ENCODE measurements around the gene CNTFR. TPM values are rescaled to one million over a fixed set of nuclear protein-coding genes. Genes with fewer than 3 reads are reported as not detected.
A peak's percentile ranks its signal among the peaks of the same experiment; 100 is the strongest.

The CNTFR gene
- total and polyA plus RNA-seq, 5 donors from 2014 or later = not detected

GRCh38 chr9:34576597-34577399 is 12.7 kb downstream of the CNTFR start:
- Mint-ChIP-seq H3K4me1 (peaks cover 0 to 16% (median 3%) of the 10 kb centered on the region in 4 donors), H3K9me3 (peaks cover 0 to 3% (median 0%) of the 10 kb centered on the region in 7 donors), H3K36me3 (peaks cover 5% of the 10 kb centered on the region), H3K27me3 (peaks cover 73% of the 10 kb centered on the region), H3K4me3 (peak overlapping the region in 2 of 4 donors; percentile 36 to 65), H3K27ac (no peak overlapping the region)
- Histone ChIP-seq H3K4me3 (ENCODE audit: low read depth, low read length) (no peak overlapping the region), H3K27me3 (ENCODE audit: control insufficient read depth, insufficient read depth, low read length) (peaks cover 21% of the 10 kb centered on the region), H3K4me1 (ENCODE audit: control insufficient read depth, insufficient read depth, low read length, poor library complexity, severe bottlenecking) (peaks cover 11% of the 10 kb centered on the region), H3K36me3 (ENCODE audit: control insufficient read depth, insufficient read depth, low read length) (no peaks in the 10 kb centered on the region), H3K27ac (ENCODE audit: insufficient read depth, low read length, poor library complexity, severe bottlenecking) (no peak overlapping the region), H3K9me3 (ENCODE audit: control insufficient read depth in 2 of 2, low read length in 2 of 2) (no peaks in the 10 kb centered on the region)
- DNase-seq (no peak), ATAC-seq (ENCODE audit: low read depth in 2 of 2) (no peak)

- peaks cover 0 to 3% (median 0%) of the 10 kb centered on the region in 7 donors for H3K9me3 Mint-ChIP-seq
- peaks cover 0 to 16% (median 3%) of the 10 kb centered on the region in 4 donors for H3K4me1 Mint-ChIP-seq
- Histone ChIP-seq H3K9me3 (ENCODE audit: control insufficient read depth in 2 of 2, low read length in 2 of 2) (no peaks in the 10 kb centered on the region), H3K27ac (ENCODE audit: insufficient read depth, low read length, poor library complexity, severe bottlenecking) (no peak overlapping the region), H3K4me3 (ENCODE audit: low read depth, low read length) (no peak overlapping the region), H3K27me3 (ENCODE audit: control insufficient read depth, insufficient read depth, low read length) (peaks cover 21% of the 10 kb centered on the region), H3K36me3 (ENCODE audit: control insufficient read depth, insufficient read depth, low read length) (no peaks in the 10 kb centered on the region), H3K4me1 (ENCODE audit: control insufficient read depth, insufficient read depth, low read length, poor library complexity, severe bottlenecking) (peaks cover 11% of the 10 kb centered on the region)
- peaks cover under 1% of the 10 kb centered on the region for H3K36me3 Mint-ChIP-seq
- H3K27me3 Mint-ChIP-seq = peaks cover 68% of the 10 kb centered on the region
- no peak for DNase-seq
- H3K4me3 Mint-ChIP-seq = no peak overlapping the region
- ATAC-seq (ENCODE audit: low read depth in 2 of 2) = no peak
- no peak overlapping the region for H3K27ac Mint-ChIP-seq
Measured at GRCh38 chr9:34575862-34576596, 13.5 kb downstream of the CNTFR start.

- DNase-seq (no peak), ATAC-seq (ENCODE audit: low read depth in 2 of 2) (no peak)
- Mint-ChIP-seq H3K9me3 (peaks cover 0 to 3% (median 0%) of the 10 kb centered on the region in 7 donors), H3K36me3 (no peaks in the 10 kb centered on the region), H3K27ac (no peak overlapping the region), H3K4me1 (peaks cover 0 to 16% (median 3%) of the 10 kb centered on the region in 4 donors), H3K27me3 (peaks cover 62% of the 10 kb centered on the region), H3K4me3 (no peak overlapping the region)
- no peak overlapping the region for H3K4me3 ChIP-seq (ENCODE audit: low read depth, low read length)
- H3K36me3 ChIP-seq (ENCODE audit: control insufficient read depth, insufficient read depth, low read length) = no peaks in the 10 kb centered on the region
- no peak overlapping the region for H3K27ac ChIP-seq (ENCODE audit: insufficient read depth, low read length, poor library complexity, severe bottlenecking)
- H3K4me1 ChIP-seq (ENCODE audit: control insufficient read depth, insufficient read depth, low read length, poor library complexity, severe bottlenecking) = peaks cover 11% of the 10 kb centered on the region
- peaks cover 18% of the 10 kb centered on the region for H3K27me3 ChIP-seq (ENCODE audit: control insufficient read depth, insufficient read depth, low read length)
- H3K9me3 ChIP-seq (ENCODE audit: control insufficient read depth in 2 of 2, low read length in 2 of 2) = no peaks in the 10 kb centered on the region
Measured at GRCh38 chr9:34575241-34575640, 14.3 kb downstream of the CNTFR start.

- H3K4me3 Mint-ChIP-seq = no peak overlapping the region
- Histone ChIP-seq H3K4me1 (ENCODE audit: control insufficient read depth, insufficient read depth, low read length, poor library complexity, severe bottlenecking) (peaks cover 11% of the 10 kb centered on the region), H3K36me3 (ENCODE audit: control insufficient read depth, insufficient read depth, low read length) (no peaks in the 10 kb centered on the region), H3K27ac (ENCODE audit: insufficient read depth, low read length, poor library complexity, severe bottlenecking) (no peak overlapping the region), H3K27me3 (ENCODE audit: control insufficient read depth, insufficient read depth, low read length) (peaks cover 13% of the 10 kb centered on the region), H3K9me3 (ENCODE audit: control insufficient read depth in 2 of 2, low read length in 2 of 2) (no peaks in the 10 kb centered on the region), H3K4me3 (ENCODE audit: low read depth, low read length) (no peak overlapping the region)
- no peak overlapping the region for H3K27ac Mint-ChIP-seq
- no peaks in the 10 kb centered on the region for H3K36me3 Mint-ChIP-seq
- H3K27me3 Mint-ChIP-seq = peaks cover 55% of the 10 kb centered on the region
- no peak for ATAC-seq (ENCODE audit: low read depth in 2 of 2)
- peaks cover 0 to 16% (median 3%) of the 10 kb centered on the region in 4 donors for H3K4me1 Mint-ChIP-seq
- H3K9me3 Mint-ChIP-seq = peaks cover 0 to 3% (median 0%) of the 10 kb centered on the region in 7 donors
- no peak for DNase-seq
Measured at GRCh38 chr9:34574571-34574970, 15.0 kb downstream of the CNTFR start.

GRCh38 chr9:34573599-34574325 is 15.8 kb downstream of the CNTFR start:
- Mint-ChIP-seq H3K36me3 (no peaks in the 10 kb centered on the region), H3K27me3 (peaks cover 47% of the 10 kb centered on the region), H3K4me3 (no peak overlapping the region), H3K27ac (peak overlapping the region in 1 of 3 donors; percentile 33), H3K9me3 (peaks cover 0 to 1% (median 0%) of the 10 kb centered on the region in 7 donors), H3K4me1 (peaks cover 0 to 10% (median 1%) of the 10 kb centered on the region in 4 donors)
- Histone ChIP-seq H3K9me3 (ENCODE audit: control insufficient read depth in 2 of 2, low read length in 2 of 2) (no peaks in the 10 kb centered on the region), H3K4me1 (ENCODE audit: control insufficient read depth, insufficient read depth, low read length, poor library complexity, severe bottlenecking) (peaks cover 11% of the 10 kb centered on the region), H3K4me3 (ENCODE audit: low read depth, low read length) (no peak overlapping the region), H3K27ac (ENCODE audit: insufficient read depth, low read length, poor library complexity, severe bottlenecking) (no peak overlapping the region), H3K36me3 (ENCODE audit: control insufficient read depth, insufficient read depth, low read length) (no peaks in the 10 kb centered on the region), H3K27me3 (ENCODE audit: control insufficient read depth, insufficient read depth, low read length) (peaks cover 10% of the 10 kb centered on the region)
- no peak for ATAC-seq (ENCODE audit: low read depth in 2 of 2)
- no peak for DNase-seq

GRCh38 chr9:34572628-34573027 is 16.9 kb downstream of the CNTFR start:
- Mint-ChIP-seq H3K4me1 (peaks cover 0 to 6% (median 1%) of the 10 kb centered on the region in 4 donors), H3K9me3 (peaks cover 0 to 1% (median 0%) of the 10 kb centered on the region in 7 donors), H3K27me3 (peaks cover 43% of the 10 kb centered on the region), H3K4me3 (no peak overlapping the region), H3K27ac (no peak overlapping the region), H3K36me3 (no peaks in the 10 kb centered on the region)
- ATAC-seq (ENCODE audit: low read depth in 2 of 2) = no peak
- no peak for DNase-seq
- no peak overlapping the region for H3K4me3 ChIP-seq (ENCODE audit: low read depth, low read length)
- H3K27ac ChIP-seq (ENCODE audit: insufficient read depth, low read length, poor library complexity, severe bottlenecking) = no peak overlapping the region
- H3K4me1 ChIP-seq (ENCODE audit: control insufficient read depth, insufficient read depth, low read length, poor library complexity, severe bottlenecking) = peaks cover 2% of the 10 kb centered on the region
- peaks cover 7% of the 10 kb centered on the region for H3K27me3 ChIP-seq (ENCODE audit: control insufficient read depth, insufficient read depth, low read length)
- no peaks in the 10 kb centered on the region for H3K9me3 ChIP-seq (ENCODE audit: control insufficient read depth in 2 of 2, low read length in 2 of 2)
- no peaks in the 10 kb centered on the region for H3K36me3 ChIP-seq (ENCODE audit: control insufficient read depth, insufficient read depth, low read length)

GRCh38 chr9:34572092-34572491 is 17.4 kb downstream of the CNTFR start:
- H3K27ac ChIP-seq (ENCODE audit: insufficient read depth, low read length, poor library complexity, severe bottlenecking) = no peak overlapping the region
- DNase-seq = no peak
- no peaks in the 10 kb centered on the region for H3K9me3 ChIP-seq (ENCODE audit: control insufficient read depth in 2 of 2, low read length in 2 of 2)
- H3K9me3 Mint-ChIP-seq = peaks cover 0 to 1% (median 0%) of the 10 kb centered on the region in 7 donors
- peaks cover 4% of the 10 kb centered on the region for H3K27me3 ChIP-seq (ENCODE audit: control insufficient read depth, insufficient read depth, low read length)
- no peak overlapping the region for H3K4me3 Mint-ChIP-seq
- H3K4me1 Mint-ChIP-seq = peaks cover 0 to 3% (median under 1%) of the 10 kb centered on the region in 4 donors
- peaks cover 38% of the 10 kb centered on the region for H3K27me3 Mint-ChIP-seq
- H3K36me3 Mint-ChIP-seq = no peaks in the 10 kb centered on the region
- no peaks in the 10 kb centered on the region for H3K4me1 ChIP-seq (ENCODE audit: control insufficient read depth, insufficient read depth, low read length, poor library complexity, severe bottlenecking)
- no peak overlapping the region for H3K4me3 ChIP-seq (ENCODE audit: low read depth, low read length)
- no peaks in the 10 kb centered on the region for H3K36me3 ChIP-seq (ENCODE audit: control insufficient read depth, insufficient read depth, low read length)
- ATAC-seq (ENCODE audit: low read depth in 2 of 2) = no peak
- H3K27ac Mint-ChIP-seq = no peak overlapping the region

Data from CD4-positive, CD25-positive, alpha-beta regulatory T cell (primary cell).